Measurements from ENCODE around the gene OR5D16. TPM values are rescaled to one million over a fixed set of nuclear protein-coding genes. Genes with fewer than 3 reads are reported as not detected.
"Not testable (repeated sequence)": the region's sequence is repeated elsewhere in the genome, so short reads cannot be mapped to it uniquely, and the experiment has no call there.

OR5D16 gene
- polyA plus RNA-seq, 1 experiment: not detected

DNA sequence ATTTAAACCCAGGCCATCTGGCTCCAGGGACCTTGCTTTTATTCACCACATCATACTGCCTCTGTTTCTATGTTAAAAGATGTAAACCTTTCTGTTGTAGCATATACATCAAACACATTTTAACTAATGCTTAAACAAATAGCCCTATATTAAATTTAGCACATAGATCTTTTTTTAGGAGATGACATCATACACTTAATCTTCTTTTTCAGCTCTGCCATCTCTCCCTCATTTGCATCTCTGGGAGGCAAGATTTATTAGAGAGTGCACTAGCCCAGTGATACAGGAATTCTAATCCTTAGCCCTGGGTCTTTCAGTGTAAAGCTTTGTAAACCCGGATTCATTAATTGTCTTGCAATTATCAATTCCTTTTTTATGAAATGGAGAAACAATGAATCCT is 13.6 kb downstream of the OR5D16 start:
- TF ChIP-seq, protein P1, sequence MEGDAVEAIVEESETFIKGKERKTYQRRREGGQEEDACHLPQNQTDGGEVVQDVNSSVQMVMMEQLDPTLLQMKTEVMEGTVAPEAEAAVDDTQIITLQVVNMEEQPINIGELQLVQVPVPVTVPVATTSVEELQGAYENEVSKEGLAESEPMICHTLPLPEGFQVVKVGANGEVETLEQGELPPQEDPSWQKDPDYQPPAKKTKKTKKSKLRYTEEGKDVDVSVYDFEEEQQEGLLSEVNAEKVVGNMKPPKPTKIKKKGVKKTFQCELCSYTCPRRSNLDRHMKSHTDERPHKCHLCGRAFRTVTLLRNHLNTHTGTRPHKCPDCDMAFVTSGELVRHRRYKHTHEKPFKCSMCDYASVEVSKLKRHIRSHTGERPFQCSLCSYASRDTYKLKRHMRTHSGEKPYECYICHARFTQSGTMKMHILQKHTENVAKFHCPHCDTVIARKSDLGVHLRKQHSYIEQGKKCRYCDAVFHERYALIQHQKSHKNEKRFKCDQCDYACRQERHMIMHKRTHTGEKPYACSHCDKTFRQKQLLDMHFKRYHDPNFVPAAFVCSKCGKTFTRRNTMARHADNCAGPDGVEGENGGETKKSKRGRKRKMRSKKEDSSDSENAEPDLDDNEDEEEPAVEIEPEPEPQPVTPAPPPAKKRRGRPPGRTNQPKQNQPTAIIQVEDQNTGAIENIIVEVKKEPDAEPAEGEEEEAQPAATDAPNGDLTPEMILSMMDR (IDR thresholded peaks at IDR 0.05; ENCODE audit: low read depth, low read length): no peak
- ChIA-PET POLR2A (no interaction called here), CTCF (no interaction called here)
- H3K27me3 ChIP-seq (ENCODE audit: control insufficient read depth, insufficient read depth, low read length): no peaks in the 10 kb centered on the region
- no peak overlapping the region for H3K4me3 ChIP-seq (ENCODE audit: low read depth, low read length)
- DNase-seq (ENCODE audit: low read depth, low spot score): no peak
- H3K9me3 ChIP-seq (ENCODE audit: control insufficient read depth, insufficient read depth, low read length): peaks cover 2% of the 10 kb centered on the region; the same call in 1 of the 2 replicates
- H3K27ac ChIP-seq (ENCODE audit: low read depth, low read length): no peak overlapping the region

DNA sequence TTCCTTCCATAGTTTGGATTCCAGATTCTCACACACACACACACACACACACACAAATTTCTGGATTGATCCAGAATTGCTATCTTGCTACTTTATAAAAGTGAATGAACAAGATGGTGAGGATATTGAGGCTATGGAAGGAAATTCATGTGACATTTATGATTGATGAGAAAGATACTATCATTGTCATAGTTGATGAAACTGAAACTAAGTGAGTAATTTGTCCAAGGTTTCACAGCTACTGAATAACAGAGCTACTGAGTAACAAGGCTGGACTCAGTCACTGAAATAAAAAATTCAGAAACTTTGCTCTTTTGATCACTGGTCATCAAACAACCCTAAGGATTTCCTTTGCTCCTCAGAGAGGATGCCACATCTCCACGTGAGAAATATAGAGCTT is 16.2 kb downstream of the OR5D16 start:
- no peaks in the 10 kb centered on the region for H3K27me3 ChIP-seq (ENCODE audit: control insufficient read depth, insufficient read depth, low read length)
- ChIA-PET CTCF (no interaction called here), POLR2A (no interaction called here)
- H3K9me3 ChIP-seq (ENCODE audit: control insufficient read depth, insufficient read depth, low read length): peaks cover 4% of the 10 kb centered on the region; the same call in 1 of the 2 replicates
- no peak for DNase-seq (ENCODE audit: low read depth, low spot score)
- TF ChIP-seq, protein P1 (IDR thresholded peaks at IDR 0.05; ENCODE audit: low read depth, low read length): no peak
- no peak overlapping the region for H3K27ac ChIP-seq (ENCODE audit: low read depth, low read length)
- H3K4me3 ChIP-seq (ENCODE audit: low read depth, low read length): no peak overlapping the region

DNA sequence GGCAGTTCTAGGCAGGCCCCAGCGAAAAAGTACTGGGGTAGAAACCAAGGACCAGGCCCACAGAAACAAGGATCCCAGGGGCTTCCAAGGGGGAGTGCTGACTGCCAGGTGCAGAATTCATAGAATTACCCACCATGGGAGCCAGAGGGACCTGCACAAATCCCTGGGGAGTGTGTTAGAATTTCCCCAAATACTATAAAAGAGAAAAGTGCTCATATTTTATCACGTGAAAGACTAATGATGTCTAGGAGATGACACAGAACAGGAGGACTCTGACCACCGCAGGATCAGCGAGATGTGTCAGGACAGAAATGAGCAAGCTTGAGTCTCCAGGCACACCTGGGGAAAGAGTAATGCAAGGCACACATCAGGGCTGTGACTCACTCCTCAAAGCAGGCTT is 28.8 kb downstream of the OR5D16 start:
- POLR2A ChIA-PET; DNase-seq (ENCODE audit: low read depth, low spot score); H3K4me3 ChIP-seq (ENCODE audit: low read depth, low read length); H3K27ac ChIP-seq (ENCODE audit: low read depth, low read length); H3K27me3 ChIP-seq (ENCODE audit: control insufficient read depth, insufficient read depth, low read length); CTCF ChIA-PET: not testable (repeated sequence)
- H3K9me3 ChIP-seq (ENCODE audit: control insufficient read depth, insufficient read depth, low read length): peaks cover 18% of the 10 kb centered on the region

DNA sequence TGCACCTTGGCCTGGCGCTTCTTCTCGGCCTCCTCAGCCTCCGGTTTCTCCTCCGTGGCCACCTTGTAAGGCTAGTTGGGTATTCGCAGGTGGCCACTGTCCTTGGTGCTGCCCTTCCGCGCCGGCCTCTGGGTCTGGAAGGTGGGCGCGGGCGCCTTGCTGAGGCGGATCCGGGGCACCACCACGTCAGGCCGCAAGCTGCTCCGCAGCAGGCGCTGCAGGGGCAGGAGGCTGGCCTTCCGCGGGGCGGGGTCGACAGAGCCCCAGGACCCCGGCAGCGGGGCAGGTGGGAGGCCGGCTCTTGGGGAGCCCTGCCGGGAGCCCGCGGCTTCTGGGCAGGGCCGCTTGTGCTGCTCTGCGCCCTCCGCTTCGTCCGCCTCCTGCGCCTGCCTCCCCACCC is 34.2 kb downstream of the OR5D16 start:
- H3K27me3 ChIP-seq (ENCODE audit: control insufficient read depth, insufficient read depth, low read length); DNase-seq (ENCODE audit: low read depth, low spot score); POLR2A ChIA-PET; H3K4me3 ChIP-seq (ENCODE audit: low read depth, low read length); H3K27ac ChIP-seq (ENCODE audit: low read depth, low read length): not testable (repeated sequence)
- H3K9me3 ChIP-seq (ENCODE audit: control insufficient read depth, insufficient read depth, low read length): peaks cover 34% of the 10 kb centered on the region
- CTCF ChIA-PET: interaction anchor here (0.7 kb wide), 1 partner anchor 100 kb away, joined by 6 read pairs; no protein-coding TSS in a partner anchor

DNA sequence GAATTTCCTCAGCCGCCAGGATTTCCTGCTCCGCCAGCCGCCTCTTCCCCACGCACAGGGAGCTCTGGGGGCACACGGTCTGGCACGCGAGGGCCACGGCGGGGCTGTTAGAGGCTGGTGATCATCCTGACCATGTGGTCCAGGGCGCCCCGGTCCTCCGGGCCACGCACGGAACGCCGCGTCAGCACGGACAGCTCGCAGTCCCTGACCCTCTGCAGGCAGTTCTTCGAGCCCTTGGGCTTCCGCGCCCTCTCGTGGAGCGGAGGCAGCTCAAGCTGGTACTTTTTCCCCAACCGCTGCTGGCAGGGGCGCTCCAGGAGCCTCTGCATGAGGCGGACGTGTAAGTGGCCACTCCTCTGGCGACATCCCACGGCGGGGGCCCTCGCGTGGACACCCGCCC is 34.6 kb downstream of the OR5D16 start:
- H3K4me3 ChIP-seq (ENCODE audit: low read depth, low read length); DNase-seq (ENCODE audit: low read depth, low spot score); H3K27ac ChIP-seq (ENCODE audit: low read depth, low read length); POLR2A ChIA-PET; H3K27me3 ChIP-seq (ENCODE audit: control insufficient read depth, insufficient read depth, low read length): not testable (repeated sequence)
- peaks cover 34% of the 10 kb centered on the region for H3K9me3 ChIP-seq (ENCODE audit: control insufficient read depth, insufficient read depth, low read length)
- CTCF ChIA-PET: interaction anchor here (0.7 kb wide), 1 partner anchor 100 kb away, joined by 6 read pairs; no protein-coding TSS in a partner anchor

DNA sequence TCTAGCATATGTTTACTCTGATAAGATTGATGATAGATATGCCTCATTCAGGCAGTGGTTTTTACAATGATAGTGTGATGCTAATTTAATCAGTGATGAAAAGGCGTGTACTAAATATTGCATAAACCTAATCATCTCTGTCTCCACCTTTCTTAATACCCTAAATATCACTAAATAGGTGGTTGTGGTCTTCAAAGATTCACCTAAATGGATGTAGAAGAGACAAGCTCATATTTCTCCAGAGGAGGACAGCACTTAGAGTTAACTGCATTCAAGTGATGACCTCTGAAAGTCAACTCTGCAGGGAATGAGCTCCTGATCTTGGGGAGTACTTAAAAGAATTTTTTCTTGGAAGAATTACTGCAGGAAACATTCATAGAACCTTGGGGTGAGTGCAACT is 44.4 kb downstream of the OR5D16 start, which contains the start of gene TRIM51:
Gene TRIM51, plus strand, starts transcription at position 301 of the 400 bp plus-strand sequence. CDS start 2,132 bp downstream, outside the sequence.
- H3K27ac ChIP-seq (ENCODE audit: low read depth, low read length); DNase-seq (ENCODE audit: low read depth, low spot score); H3K4me3 ChIP-seq (ENCODE audit: low read depth, low read length); H3K27me3 ChIP-seq (ENCODE audit: control insufficient read depth, insufficient read depth, low read length); H3K9me3 ChIP-seq (ENCODE audit: control insufficient read depth, insufficient read depth, low read length); POLR2A ChIA-PET; CTCF ChIA-PET: not testable (repeated sequence)

DNA sequence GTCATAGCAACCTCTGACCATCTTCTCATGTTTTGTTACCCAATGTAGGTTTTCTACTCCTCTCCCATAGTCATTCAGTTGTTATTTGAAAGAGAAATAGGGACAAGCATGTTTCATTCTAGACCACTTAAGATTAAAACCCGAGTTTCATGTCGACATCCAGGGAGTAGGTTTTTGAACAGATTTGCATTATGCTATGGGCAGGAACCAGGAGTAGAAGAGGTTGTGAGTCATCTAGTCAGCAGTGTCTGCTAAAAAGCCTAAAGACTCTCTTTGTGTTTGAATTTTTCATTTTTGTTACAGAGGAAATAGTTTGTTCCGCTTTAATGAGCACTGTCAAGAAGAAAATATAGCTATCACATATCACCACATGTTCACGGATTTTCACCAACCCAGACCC is 46.4 kb downstream of the OR5D16 start:
- H3K4me3 ChIP-seq (ENCODE audit: low read depth, low read length); CTCF ChIA-PET; POLR2A ChIA-PET; H3K9me3 ChIP-seq (ENCODE audit: control insufficient read depth, insufficient read depth, low read length); H3K27me3 ChIP-seq (ENCODE audit: control insufficient read depth, insufficient read depth, low read length); DNase-seq (ENCODE audit: low read depth, low spot score); H3K27ac ChIP-seq (ENCODE audit: low read depth, low read length): not testable (repeated sequence)

DNA sequence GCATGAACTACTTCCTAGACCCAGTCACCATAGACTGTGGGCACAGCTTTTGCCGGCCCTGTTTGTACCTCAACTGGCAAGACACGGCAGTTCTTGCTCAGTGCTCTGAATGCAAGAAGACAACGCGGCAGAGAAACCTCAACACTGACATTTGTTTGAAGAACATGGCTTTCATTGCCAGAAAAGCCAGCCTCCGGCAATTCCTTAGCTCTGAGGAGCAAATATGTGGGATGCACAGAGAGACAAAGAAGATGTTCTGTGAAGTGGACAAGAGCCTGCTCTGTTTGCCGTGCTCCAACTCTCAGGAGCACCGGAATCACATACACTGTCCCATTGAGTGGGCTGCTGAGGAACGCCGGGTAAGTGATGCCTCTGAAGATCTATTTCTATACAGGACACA is 46.9 kb downstream of the OR5D16 start:
- H3K4me3 ChIP-seq (ENCODE audit: low read depth, low read length); H3K27me3 ChIP-seq (ENCODE audit: control insufficient read depth, insufficient read depth, low read length); H3K27ac ChIP-seq (ENCODE audit: low read depth, low read length); DNase-seq (ENCODE audit: low read depth, low spot score); H3K9me3 ChIP-seq (ENCODE audit: control insufficient read depth, insufficient read depth, low read length); CTCF ChIA-PET; POLR2A ChIA-PET: not testable (repeated sequence)

Small RNA genes lying within 50 kb of the gene (small RNA-seq; reads per million reads assigned to genes)
- gene AC036111.3 (ENCODE audit: insufficient read length, low read depth): not detected

Other genes starting within 250 kb of the OR5D16 start
- gene OR4C11, start 231.1 kb upstream of the OR5D16 start, polyA plus RNA-seq (2011; rRNA removed): not detected in 2 replicates
- gene OR4P4, start 203.6 kb upstream of the OR5D16 start, polyA plus RNA-seq (2011; rRNA removed): not detected in 2 replicates
- not detected in 2 replicates for gene OR4S2, start 190.4 kb upstream of the OR5D16 start, polyA plus RNA-seq (2011; rRNA removed)
- gene OR4C6, start 176.6 kb upstream of the OR5D16 start, polyA plus RNA-seq (2011; rRNA removed): not detected in 2 replicates
- gene OR5D13, start 65.3 kb upstream of the OR5D16 start, polyA plus RNA-seq (2011; rRNA removed): not detected in 2 replicates
- gene OR5D14, start 43.2 kb upstream of the OR5D16 start, polyA plus RNA-seq (2011; rRNA removed): not detected in 2 replicates
- not detected in 2 replicates for gene OR5L1, start 27.4 kb upstream of the OR5D16 start, polyA plus RNA-seq (2011; rRNA removed)
- not detected in 2 replicates for gene OR5D18, start 19.1 kb upstream of the OR5D16 start, polyA plus RNA-seq (2011; rRNA removed)
- not detected in 2 replicates for gene OR5L2, start 11.5 kb upstream of the OR5D16 start, polyA plus RNA-seq (2011; rRNA removed)
- gene TRIM51, start 44.5 kb downstream of the OR5D16 start, polyA plus RNA-seq (2011; rRNA removed): not detected in 2 replicates
- not detected in 2 replicates for gene OR5W2, start 75.8 kb downstream of the OR5D16 start, polyA plus RNA-seq (2011; rRNA removed)
- gene OR5I1, start 97.6 kb downstream of the OR5D16 start, polyA plus RNA-seq (2011; rRNA removed): not detected in 2 replicates
- not detected in 2 replicates for gene OR10AG1, start 131.2 kb downstream of the OR5D16 start, polyA plus RNA-seq (2011; rRNA removed)
- gene OR5F1, start 155.9 kb downstream of the OR5D16 start, polyA plus RNA-seq (2011; rRNA removed): not detected in 2 replicates
- not detected in 2 replicates for gene OR5AS1, start 188.9 kb downstream of the OR5D16 start, polyA plus RNA-seq (2011; rRNA removed)